GM19467 (cell line): Measurements from ENCODE around the gene KCNMA1.

Experiments
- ATAC-seq: cut with Tn5 transposase; IDR thresholded peaks from one replicate; pipeline ENCODE4 v1.9.1; 2021; ENCODE audit warnings: mild to moderate bottlenecking, moderate library complexity; ENCODE audit not compliant: unreplicated experiment

The KCNMA1 gene

GRCh38 chr10:77233466-77233865 lies 404.1 kb downstream of the KCNMA1 start:
- ATAC-seq = no peak

DNA sequence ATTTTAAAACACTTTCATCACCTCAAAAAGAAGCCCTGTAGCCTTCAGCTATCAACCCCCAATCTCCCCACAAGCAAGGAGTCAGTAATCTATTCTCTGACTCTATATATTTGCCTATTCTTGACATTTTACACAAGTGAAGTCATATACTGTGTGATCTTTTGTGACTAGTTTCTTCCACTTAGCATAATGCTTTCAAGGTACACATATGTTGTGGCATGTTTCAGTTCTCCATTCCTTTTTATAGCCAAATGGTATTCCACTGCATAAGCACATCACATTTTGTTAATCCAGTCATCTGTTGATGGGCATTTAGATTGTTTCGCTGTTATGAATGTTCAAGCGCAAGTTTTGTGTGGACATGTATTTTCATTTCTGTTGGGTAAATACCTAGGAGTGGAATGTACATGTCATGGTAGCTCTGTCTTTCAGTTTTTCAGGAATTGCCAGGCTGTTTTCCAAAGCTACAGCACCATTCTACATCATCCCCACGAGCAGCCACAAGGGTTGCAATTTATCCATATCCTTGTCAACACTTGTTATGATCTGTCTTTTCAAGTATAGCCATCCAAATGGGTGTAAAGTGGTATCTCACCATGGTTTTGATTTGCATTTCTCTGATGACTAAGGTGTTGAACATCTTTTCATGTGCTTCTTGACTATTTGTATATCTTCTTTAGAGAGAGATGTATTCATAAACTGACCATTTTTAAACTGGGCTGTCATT lies 405.6 kb downstream of the KCNMA1 start:
- ATAC-seq = no peak

DNA sequence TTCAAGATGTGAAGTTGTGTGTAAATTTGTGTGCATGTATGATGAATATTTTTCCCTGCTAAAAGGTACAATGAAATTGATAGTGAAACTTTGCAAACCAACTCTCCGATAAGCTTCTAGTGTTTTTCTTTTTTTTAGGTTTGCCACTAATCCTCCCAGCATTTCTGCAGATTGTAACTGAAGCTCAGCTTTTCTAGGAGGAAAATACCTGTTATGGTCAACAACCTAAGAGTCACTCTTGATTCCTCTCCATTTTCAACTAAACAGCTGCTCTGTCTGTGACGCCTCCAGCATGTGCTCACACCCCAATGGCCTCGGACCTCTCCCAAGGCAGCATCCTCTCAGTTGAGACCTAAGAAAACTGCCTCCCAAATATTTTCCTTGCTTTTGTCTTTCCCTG lies 406.2 kb downstream of the KCNMA1 start:
- no peak for ATAC-seq

GRCh38 chr10:77230194-77230593 lies 407.4 kb downstream of the KCNMA1 start:
- ATAC-seq = no peak

GRCh38 chr10:77229704-77230103 lies 407.9 kb downstream of the KCNMA1 start:
- ATAC-seq = no peak

- ATAC-seq = no peak
These were observed 409.0 kb downstream of the KCNMA1 start for GRCh38 chr10:77228559-77228958.

DNA sequence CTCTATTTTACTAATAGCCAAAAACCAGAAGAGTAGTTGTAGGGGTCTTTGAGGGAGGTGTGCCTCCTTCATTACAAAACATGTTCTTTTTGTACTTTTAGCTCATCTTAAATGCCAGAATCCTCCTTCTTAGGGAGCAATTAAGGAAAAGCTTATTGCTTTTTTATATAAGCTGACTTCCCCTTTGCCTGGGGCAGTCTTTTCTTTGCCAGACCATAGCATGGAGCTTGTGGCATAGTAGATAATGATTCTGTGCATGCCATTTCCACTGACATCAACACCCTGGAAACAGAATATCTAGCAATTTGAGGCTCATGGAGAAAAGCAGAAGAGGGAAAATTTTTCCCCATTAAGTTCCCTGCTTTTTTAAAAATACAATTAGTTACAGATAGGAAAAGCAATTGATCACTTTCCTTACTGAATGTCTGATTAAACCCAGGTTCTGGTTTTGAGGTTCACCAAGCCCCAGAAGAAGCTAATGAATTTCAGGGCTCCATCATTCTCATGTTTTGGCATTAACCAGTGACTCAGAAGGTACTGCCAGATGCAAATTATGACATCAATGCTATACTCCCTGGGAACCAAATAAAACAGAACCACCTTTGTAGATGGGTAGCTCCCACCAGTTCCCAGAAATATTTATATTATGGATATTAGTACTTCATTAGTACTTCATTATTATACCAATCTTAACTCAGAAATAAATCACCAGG lies 410.6 kb downstream of the KCNMA1 start:
- no peak for ATAC-seq

DNA sequence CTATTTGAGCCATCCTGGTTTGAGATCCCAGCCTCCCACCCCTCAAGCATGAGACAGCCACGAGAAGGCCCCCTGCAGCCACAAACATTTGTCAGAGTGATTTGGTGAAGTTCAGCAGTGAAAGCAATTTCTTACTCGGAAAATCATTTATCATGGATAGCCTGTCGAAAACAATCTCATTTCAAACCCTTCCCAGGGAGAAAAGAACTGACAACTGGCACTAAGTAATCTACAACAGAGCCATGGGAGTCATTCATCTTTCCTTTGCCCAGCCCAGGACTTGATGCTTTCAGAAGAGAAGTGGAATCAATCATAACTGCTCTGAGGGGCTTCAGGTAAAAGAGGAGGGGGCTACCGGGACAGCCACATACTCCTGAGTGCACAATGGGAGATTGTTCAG lies 411.2 kb downstream of the KCNMA1 start:
- no peak for ATAC-seq

- ATAC-seq = no peak
These were observed 411.6 kb downstream of the KCNMA1 start for GRCh38 chr10:77226020-77226419.

GRCh38 chr10:77223526-77224460 lies 413.8 kb downstream of the KCNMA1 start:
- no peak for ATAC-seq

DNA sequence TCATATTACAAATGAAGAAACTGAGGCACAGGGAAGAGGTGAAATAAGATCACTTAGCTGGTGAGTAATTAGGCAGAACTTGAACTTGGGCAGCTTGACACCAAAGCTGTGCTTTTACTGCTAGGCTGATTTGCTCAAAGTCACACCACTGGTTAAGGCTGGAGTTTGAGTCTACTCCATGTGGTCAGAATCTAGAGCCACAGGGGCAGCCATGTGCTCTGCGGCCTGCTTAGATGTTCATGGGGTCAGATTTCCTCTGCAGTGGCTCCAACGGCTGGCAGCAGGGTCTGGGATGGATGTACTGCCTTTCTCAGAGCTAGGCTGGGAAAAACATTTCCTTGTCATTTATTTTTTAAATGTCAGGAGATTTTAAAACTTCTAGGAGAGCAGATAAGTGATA lies 417.5 kb downstream of the KCNMA1 start:
- ATAC-seq = no peak

DNA sequence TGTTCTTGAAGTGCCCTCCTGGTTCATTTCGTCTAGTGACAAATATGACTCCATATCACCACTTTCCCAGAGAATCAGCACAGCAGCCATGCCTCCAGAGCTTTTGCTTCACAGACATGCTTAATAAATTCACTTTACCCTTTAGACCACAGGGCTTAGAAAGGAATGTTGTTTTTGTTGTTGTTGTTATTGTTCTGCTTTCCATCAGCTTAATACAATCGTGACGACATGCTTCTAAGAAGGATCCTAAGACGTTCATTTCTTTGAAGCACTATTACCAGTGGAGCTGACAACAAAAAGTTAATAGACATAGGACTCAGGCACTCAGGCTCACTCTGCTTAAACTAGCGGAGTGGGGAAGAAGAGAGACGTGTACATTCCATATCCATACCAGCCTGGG lies 418.6 kb downstream of the KCNMA1 start:
- no peak for ATAC-seq

DNA sequence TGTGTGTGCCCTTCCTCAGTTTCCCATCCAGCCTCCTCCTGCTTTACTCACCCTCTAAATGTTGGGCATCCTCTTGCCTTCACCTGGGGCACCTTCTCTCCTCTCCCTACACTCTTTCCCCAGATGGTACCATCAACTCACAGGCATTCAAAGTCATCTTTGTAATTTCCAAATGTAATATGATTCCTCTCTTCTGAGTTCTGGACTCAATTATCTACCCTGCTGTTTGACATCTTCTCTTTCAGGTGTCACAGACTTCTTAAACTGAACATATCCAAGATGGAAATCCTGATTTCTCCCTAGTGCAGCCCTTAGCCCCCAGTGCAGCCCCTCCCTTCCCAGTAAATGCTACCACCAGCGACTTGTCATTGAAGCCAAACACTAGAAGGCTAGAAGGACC lies 422.8 kb downstream of the KCNMA1 start:
- no peak for ATAC-seq

- ATAC-seq = no peak
These were observed 425.0 kb downstream of the KCNMA1 start for GRCh38 chr10:77212632-77213031.

DNA sequence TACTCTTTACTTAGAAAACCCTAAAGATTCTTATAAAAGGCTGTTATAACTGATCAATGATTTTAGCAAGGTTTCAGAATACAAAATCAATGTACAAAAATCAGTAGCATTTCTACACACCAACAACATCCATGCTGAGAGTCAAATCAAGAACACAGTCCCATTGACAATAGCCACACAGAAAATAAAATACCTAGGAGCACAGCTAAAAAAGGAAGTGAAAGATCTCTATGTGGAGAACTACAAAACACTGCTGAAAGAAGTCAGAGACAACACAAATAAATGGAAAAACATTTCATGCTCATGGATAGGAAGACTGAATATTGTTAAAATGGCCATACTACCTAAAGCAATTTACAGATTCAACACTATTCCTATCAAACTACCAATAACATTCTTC lies 427.0 kb downstream of the KCNMA1 start:
- no peak for ATAC-seq

GRCh38 chr10:77208684-77209256 lies 428.8 kb downstream of the KCNMA1 start:
- ATAC-seq = no peak

DNA sequence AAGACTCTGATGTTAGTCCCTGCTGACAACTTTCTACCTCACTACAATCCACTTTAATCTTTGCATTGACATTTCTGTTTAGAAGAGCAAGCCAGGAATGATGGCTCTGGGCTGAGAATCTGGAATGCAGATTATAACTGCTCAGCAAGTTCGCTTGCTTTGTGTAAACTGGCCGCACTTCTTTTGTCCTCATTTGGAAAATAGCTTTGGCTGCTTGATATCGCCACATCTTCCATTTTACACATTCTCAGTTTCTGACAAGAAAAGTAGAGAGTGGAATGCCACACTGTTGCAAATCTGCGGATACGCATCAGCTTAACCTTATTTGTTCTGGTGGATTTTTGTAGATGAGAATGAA lies 429.8 kb downstream of the KCNMA1 start:
- no peak for ATAC-seq

DNA sequence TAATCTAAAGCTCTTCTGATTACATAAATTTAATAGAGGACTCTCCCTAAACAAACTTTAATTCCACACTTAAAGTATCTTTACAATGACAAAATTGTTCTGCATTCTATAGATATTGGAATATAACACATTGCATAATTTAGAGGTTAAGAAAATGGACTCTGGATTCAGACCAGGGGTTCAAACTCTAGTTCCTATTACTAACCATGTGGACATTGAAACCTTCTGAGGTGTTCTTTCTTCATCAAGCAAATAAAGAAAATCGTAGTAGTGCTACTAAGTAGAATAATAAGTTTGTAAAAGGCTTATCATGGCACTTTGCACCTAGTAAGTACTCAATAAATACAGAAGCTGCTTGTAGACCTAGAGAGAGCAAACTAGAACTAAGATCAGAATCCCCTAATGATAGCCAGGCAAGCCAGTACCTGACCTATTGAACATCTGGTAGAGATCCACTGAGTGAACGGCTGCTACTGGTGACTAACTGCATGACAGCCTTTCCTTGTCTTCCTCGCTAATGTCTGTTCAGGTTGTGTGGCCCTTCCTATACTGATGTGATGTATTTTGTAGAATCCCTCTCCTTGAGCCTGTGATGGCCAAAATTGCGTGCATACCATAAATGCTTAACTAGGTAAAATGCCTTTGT lies 430.3 kb downstream of the KCNMA1 start:
- no peak for ATAC-seq

DNA sequence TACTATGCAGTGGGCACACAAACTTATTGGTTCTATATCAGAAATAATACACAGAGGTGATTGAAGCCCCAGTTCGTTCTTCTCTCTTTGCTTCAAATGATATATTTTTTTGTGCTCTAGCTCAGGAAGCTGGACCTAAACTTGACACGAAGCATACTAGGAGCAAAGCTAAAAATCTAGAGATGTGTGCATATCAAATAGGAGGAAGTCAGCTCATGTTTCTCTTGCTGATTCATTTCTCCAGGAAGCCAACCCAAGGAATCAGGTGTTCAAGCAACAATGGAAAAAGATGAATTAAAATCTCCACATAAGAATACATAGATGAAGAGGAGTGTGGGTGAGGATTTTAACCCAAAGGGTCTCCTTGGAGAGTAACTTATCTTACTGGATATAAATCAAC lies 432.5 kb downstream of the KCNMA1 start:
- ATAC-seq = no peak

DNA sequence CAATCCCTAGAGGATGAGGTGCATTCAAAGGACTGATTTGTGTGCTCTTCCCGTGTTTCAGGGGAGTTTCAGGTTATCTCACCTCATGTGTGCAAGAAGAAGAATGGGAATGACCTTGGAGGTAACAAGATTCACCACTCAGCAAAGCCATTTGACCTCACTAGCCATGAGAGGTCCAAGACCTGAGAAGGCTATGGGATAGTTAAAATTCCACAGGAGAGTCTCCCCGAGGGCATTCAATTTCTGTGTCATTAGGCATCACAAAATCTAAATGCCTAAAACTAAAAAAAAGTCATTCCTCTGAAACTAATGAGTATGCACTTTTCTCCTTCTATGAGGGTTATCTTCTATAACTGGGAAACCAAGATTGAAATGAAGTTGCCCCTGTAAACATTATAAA lies 433.4 kb downstream of the KCNMA1 start:
- no peak for ATAC-seq

DNA sequence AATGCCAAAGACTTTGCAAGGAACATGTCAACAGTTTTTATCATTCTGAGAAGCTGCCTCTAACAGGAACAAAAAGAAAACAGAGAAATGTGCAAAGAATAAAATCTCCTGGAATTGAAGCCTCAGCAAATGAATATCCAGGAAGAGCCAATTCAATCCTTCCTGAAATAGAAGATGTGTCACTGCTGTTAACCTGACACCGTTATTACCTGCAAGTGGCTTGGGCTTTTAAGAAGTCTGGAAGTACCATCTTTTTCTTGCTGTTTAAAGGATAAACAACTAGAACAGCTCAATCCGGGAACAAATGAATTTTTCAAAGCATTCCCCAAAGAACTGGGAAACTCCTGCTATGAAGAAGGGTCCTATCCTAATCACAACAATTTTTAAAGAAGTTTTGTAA lies 434.8 kb downstream of the KCNMA1 start:
- ATAC-seq = no peak
